ENCODE measurements around the gene ALDH1L1.

DNA sequence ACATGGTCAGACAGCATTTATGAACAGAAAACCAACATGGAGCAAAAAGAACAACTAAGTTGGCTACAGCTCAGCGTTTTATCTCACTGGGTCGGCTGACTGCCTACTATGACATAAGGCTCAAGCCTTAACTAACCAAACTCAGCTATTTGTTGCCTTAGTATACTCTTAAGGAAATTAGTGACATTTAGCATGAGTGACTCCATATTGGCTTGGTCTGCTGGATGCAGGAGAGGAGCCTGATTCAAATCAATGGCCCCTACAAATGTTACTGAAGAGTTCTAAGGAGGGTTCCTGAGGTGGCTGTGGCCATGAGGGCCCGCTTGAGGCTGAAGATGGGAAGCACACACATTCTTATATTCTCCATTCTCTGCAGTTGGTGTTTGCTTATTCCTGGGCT, 20.1 kb upstream of the ALDH1L1 start:
- TF ChIP-seq TFDP2 (CRISPR knock-in tag; IDR thresholded peaks at IDR 0.05): no peak
- TF ChIP-seq SMC3 (IDR thresholded peaks at IDR 0.05; ENCODE audit: low read length): no peak
- no peak for TF ChIP-seq NR1H2 (CRISPR knock-in tag; IDR thresholded peaks at IDR 0.05; ENCODE audit: borderline replicate concordance, low read depth)
- TF ChIP-seq NR2C2 (CRISPR knock-in tag; IDR thresholded peaks at IDR 0.05; ENCODE audit: borderline replicate concordance): no peak
- no peak for TF ChIP-seq ZBTB26 (CRISPR knock-in tag; IDR thresholded peaks at IDR 0.05; ENCODE audit: borderline replicate concordance)
- TF ChIP-seq, protein P1, sequence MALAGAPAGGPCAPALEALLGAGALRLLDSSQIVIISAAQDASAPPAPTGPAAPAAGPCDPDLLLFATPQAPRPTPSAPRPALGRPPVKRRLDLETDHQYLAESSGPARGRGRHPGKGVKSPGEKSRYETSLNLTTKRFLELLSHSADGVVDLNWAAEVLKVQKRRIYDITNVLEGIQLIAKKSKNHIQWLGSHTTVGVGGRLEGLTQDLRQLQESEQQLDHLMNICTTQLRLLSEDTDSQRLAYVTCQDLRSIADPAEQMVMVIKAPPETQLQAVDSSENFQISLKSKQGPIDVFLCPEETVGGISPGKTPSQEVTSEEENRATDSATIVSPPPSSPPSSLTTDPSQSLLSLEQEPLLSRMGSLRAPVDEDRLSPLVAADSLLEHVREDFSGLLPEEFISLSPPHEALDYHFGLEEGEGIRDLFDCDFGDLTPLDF (CRISPR knock-in tag; IDR thresholded peaks at IDR 0.05): no peak
- TF ChIP-seq ARNTL (CRISPR knock-in tag; IDR thresholded peaks at IDR 0.05): no peak
- TF ChIP-seq, protein P2, sequence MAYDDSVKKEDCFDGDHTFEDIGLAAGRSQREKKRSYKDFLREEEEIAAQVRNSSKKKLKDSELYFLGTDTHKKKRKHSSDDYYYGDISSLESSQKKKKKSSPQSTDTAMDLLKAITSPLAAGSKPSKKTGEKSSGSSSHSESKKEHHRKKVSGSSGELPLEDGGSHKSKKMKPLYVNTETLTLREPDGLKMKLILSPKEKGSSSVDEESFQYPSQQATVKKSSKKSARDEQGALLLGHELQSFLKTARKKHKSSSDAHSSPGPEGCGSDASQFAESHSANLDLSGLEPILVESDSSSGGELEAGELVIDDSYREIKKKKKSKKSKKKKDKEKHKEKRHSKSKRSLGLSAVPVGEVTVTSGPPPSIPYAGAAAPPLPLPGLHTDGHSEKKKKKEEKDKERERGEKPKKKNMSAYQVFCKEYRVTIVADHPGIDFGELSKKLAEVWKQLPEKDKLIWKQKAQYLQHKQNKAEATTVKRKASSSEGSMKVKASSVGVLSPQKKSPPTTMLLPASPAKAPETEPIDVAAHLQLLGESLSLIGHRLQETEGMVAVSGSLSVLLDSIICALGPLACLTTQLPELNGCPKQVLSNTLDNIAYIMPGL (CRISPR knock-in tag; IDR thresholded peaks at IDR 0.05; ENCODE audit: borderline replicate concordance in 1 of 2, low read depth in 1 of 2): no peak

Data from HepG2 (cell line).